IPS-NIHi7 (cell line): ENCODE results near the gene FBXO24.

Experiments
- DNase-seq: peaks from one replicate; pipeline ENCODE4 v3.0.0; 2012; ENCODE audit warnings: mixed read lengths; ENCODE audit errors: extremely low spot score

FBXO24 gene

DNA sequence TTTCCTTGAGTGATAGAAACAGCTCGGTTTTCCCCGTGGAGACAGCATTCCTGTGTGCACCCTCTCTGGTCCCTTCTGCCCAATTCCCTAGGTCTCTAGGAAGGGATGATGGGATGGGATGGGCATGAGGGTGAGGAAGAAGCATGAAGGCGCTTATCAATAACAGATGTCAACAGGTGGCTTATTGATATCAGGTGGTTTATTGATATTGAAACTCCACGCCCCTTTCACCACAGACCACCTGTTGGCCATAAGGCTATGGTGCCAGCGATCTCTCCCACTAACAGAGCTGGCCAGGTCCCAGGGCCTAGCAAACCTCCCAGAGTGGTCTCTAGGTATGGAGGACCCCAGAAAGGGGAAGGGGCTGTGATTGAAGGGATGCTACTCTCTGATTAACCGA lies 34.1 kb downstream of the FBXO24 start:
- DNase-seq = no peak

DNA sequence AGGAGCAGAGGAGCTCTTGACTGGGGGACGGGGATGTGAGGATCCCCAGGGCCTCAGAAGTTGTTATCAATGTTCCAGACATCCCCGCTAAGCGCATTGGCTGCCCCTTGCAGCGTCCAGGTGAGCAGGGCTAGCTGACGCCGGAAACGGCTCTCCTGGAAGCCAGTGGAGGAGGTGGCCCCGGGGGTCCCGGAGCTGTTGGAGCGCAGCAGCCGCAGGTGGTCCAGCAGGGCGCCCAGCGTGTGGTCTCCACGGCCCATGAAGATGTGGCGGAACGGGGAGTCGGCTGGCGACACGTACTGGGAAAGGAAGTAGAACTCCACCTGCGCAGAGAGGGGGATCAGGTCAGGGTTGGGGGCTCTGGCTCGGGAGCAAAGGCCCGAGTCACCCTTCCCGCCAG lies 34.7 kb downstream of the FBXO24 start:
- no peak for DNase-seq

GRCh38 chr7:100621554-100621953 lies 35.4 kb downstream of the FBXO24 start:
- DNase-seq = no peak

DNA sequence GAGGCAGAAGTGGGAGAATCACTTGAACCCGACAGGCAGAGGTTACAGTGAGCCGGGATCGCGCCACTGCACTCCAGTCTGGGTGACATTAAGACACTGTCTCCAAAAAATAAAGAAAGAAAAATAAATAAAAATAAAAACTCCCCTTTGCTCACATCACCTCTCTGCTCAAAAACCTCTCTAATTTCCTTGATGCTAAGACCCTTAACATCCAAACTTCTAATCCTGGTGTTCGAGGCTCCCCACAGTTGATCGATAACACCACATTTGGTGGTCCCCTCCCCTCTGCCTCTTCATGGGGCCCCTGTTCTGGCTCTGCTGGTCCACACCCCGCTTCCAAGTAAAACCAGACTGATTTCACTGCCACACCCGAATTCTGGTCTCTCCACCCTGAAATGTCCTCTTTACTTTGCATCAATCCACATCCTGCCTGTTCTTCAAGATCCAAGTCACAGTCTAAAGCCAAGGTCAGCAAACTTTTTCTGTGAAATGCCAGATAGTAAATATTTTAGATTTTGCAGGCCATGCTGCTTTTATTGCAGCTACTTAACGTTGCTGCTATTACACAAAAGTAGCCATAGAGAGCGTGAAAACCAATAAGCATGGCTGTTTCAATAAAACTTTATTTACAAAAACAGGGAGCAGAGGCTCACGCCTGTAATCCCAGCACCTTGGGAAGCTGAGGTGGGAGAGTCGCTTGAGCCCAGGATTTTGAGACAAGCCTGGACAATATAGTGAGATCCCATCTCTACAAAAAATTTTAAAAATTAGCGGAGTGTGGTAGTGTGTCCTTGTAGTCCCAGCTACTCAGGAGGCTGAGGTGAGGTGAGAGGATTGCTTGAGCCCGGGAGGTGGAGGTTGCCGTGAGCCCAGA lies 38.1 kb downstream of the FBXO24 start:
- DNase-seq = no peak

DNA sequence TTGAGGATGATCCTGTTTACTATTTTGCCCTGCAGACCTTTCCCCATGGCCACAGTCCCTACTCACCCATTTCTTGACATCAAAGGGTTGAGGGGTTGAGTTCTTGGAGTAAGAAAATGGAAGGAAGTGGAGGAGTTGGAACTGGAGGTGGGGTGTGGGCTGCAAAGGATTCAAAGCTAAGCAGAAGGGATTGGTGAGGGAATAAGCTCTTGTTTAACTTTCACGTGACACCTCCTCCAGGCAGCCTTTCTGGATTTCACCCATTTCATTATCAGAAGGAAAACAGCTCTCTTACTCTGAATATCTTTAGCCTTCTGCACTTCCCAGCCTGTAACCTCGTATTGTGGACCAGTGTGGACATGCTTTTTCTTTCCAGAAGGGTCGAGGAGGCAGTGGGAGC lies 39.9 kb downstream of the FBXO24 start:
- no peak for DNase-seq

DNA sequence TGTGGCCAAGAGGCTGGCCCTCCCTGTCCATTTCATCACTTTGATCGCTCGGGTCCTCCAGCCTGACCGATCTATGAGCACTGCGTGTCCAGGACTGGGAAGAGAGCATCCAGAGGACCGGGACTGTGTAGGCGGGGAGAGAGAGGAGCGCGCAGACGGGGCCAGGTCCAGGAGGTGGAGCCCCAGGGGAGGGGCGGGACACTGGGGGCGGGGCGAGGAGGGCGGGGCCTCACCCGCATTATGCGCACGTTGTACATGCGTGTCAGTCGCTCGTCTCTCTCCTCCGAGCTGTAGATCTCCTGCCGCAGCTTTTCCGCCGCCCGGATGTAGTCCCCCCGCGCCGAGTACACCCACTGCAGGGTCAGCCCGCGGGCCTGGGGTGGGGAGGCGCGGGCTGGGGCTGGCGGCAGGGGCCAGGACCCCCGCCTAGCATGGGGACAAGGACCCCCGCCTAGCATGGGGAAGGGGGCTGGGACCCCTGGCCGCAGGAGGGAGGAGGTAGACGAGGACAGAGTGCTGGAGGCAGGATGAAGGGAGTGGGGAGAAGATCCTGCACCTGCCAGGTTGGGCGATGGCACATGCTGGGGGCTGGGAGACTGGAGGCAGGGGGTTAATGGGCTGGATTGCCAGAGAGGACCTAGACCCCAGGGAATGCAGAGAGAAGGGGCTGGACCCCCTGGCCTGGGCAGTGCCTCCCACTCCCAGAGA lies 40.6 kb downstream of the FBXO24 start:
- peak; percentile 97 for DNase-seq

DNA sequence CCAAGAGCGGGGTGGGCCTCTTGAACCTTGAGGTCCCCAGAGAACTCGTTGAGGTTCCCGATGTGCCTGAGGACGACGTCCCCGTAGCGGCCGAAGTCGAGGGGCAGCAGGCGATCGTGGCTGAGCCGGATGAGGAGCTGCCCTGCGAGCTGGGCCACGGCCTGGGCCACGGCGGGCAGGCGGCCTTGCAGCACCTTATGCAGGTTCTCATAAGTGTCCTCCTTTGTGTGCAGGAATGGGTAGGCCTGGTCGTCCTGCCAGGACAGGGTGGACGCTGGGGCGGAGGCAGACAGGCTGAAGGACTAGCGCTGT lies 41.1 kb downstream of the FBXO24 start:
- no peak for DNase-seq

- peak; percentile 86 for DNase-seq
These were observed 43.1 kb downstream of the FBXO24 start for GRCh38 chr7:100629117-100629716.

GRCh38 chr7:100630066-100630465 lies 43.9 kb downstream of the FBXO24 start:
- DNase-seq = no peak

- peak; percentile 64 for DNase-seq
These were observed 47.0 kb downstream of the FBXO24 start for GRCh38 chr7:100632951-100633717.

GRCh38 chr7:100639995-100640516 lies 53.9 kb downstream of the FBXO24 start:
- no peak for DNase-seq

- DNase-seq = no peak
These were observed 54.7 kb downstream of the FBXO24 start for GRCh38 chr7:100640517-100641440.

DNA sequence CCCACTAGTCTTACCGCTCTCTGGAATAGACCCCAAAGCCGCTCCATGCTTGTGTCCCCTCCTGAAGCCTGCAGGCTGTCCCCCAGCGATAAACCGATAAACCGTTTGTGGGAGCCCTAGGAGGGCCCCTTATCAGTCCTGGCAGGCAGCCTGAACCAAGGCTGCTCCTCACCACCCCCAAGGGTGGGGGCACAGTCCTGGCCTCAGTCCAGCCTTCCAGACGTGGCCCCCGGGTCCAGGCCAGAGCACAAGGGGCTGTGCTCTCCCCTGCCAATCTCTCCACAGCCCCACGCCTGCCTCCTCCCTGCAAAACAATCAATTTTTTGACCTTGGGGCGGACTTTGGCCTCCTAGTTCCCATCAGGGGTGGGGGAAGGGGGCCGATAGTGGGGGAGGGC lies 55.3 kb downstream of the FBXO24 start, which contains the start of gene TFR2:
TSS of gene TFR2 (minus strand) at position 90 of the 397 bp plus-strand sequence. CDS start at position 47, 43 bp downstream.
- no peak for DNase-seq

DNA sequence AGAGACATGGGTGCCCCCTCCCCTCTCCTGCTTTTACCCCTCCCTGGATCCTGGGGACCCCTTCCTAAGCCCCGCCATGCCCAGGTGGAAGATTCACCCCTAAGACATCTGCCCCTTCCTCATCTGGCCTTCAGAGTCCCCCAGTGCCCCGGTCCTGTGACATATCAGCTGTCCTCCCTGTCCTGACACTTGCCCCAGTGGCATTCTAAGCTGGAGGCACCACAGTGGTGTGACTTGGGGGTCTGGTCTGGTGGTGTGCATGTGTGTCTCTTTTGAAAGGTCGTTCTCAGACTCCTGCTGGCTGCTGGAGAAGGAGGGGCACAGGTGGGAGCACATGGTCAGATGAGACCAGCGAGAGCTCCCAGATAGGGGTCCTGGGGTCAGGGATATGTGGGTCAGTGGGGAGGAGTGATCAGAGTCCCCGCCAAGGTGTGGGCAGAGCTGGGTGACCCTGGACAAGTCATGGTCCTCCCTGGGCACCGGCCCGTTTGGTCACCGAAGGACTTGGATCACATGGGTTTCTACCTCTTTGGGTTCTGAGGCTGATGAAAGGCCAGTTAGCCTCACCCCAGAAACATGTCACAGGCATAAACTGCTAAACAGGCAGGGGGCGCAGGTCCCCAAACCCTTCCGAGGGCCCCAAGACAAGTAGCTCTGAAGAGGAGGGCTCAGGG lies 55.9 kb downstream of the FBXO24 start:
- DNase-seq = no peak

DNA sequence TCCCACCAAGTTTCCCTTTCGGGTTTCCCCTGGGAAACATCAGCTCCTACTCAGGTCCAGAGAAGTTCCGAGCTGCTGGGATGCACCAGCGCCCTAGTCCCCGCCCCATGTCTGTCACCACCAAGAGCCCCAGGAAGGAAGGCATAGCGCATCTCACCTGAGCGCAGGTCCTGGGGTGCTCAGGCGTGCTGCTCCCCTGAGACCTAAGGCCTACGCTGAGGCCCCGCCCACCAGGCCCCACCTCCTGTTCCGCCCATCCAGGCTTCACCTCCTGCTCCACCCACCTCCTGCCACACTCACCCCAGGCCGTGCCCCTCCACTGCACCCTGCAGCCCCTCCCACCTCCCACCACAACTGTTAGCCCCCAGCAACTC lies 56.4 kb downstream of the FBXO24 start:
- DNase-seq = peak; percentile 82

DNA sequence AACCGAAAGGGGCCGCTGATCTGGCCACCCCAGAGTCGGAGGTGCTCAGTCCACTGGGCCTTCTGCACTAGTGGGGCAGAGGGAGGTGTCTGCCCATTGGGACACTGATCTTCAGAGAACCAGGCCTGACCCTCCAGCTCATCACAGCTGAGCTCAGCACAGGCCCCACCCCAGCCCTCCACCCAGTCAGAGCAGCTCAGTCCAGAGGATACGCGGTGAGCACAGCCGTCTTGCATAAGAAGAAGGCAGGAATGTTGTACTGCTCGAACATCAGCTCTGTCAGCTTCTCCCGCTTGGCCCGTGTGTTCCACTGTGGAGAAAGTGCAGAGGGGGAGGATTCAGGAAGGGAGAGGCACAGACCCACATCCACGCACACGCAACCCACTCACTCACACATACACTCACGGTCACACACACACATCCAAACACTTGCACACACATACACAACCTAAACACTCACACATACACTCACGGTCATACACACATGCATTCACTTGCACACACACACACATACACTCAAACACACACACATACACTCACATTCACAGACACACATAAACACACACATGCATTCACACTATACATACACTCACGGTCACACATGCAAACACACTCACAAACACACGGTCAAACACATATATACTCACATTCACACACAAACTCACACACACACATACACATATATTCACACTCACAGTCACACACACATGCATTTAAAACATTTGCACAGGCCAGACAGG lies 63.9 kb downstream of the FBXO24 start:
- DNase-seq = no peak
